Measurements from ENCODE around the gene FGF14.

GRCh38 chr13:102187313-102187712 is 214.5 kb downstream of the FGF14 start:
- TF ChIP-seq CTCF (IDR thresholded peaks at IDR 0.05) (no peak), ZFX (IDR thresholded peaks at IDR 0.05; ENCODE audit: borderline replicate concordance) (no peak)

Measured in 22Rv1 (cell line).